Erythroblast (primary cell): Measurements from ENCODE around the gene VAV1.

Source experiments
- GATA1 ChIP-seq: IDR thresholded peaks from 2 replicates; pipeline ENCODE4 v1.6.1; 2011; ENCODE audit warnings: low read depth, mild to moderate bottlenecking, control low read depth, low read length, moderate library complexity
- POLR2A ChIP-seq: IDR thresholded peaks from 2 replicates; pipeline ENCODE4 v1.6.1; 2011; ENCODE audit warnings: mild to moderate bottlenecking, low read length

- TF ChIP-seq POLR2A (no peak), GATA1 (no peak)
Observed at GRCh38 chr19:6906559-6907060, 134.1 kb downstream of the VAV1 start.
